ACC112 (cell line): Measurements from ENCODE around the gene MYO1A.

Experiments used
- H2AFZ ChIP-seq: fragments of 200-600 bp; sonication (generic); one replicate; pipeline ENCODE4 v1.6.0; 2017; ENCODE audit warnings: antibody characterized with exemption, low read length; ENCODE audit not compliant: unreplicated experiment
- H3K27ac ChIP-seq: fragments of 200-600 bp; sonication (generic); 2 replicates; pipeline ENCODE4 v1.5.1; 2014; ENCODE audit warnings: low read depth, mild to moderate bottlenecking, antibody characterized with exemption, low read length, moderate library complexity
- H3K27me3 ChIP-seq: fragments of 200-600 bp; sonication (generic); 2 replicates; pipeline ENCODE4 v1.6.1; 2014; ENCODE audit warnings: mild to moderate bottlenecking, antibody characterized with exemption, low read length, moderate library complexity, mixed read lengths; ENCODE audit not compliant: insufficient read depth
- H3K36me3 ChIP-seq: fragments of 200-600 bp; sonication (generic); 2 replicates; pipeline ENCODE4 v1.6.1; 2016; ENCODE audit warnings: mild to moderate bottlenecking, antibody characterized with exemption, low read length, moderate library complexity, mixed read lengths; ENCODE audit not compliant: insufficient read depth
- H3K4me1 ChIP-seq: fragments of 200-600 bp; sonication (generic); one replicate; pipeline ENCODE4 v1.6.1; 2016; ENCODE audit warnings: low read length, mixed read lengths; ENCODE audit not compliant: insufficient read depth, unreplicated experiment, control insufficient read depth
- H3K4me3 ChIP-seq: fragments of 200-600 bp; sonication (generic); 2 replicates; pipeline ENCODE4 v1.5.1; 2014; ENCODE audit warnings: mild to moderate bottlenecking, low read depth, low read length
- H3K79me2 ChIP-seq: fragments of 200-600 bp; sonication (generic); one replicate; pipeline ENCODE4 v1.6.0; 2016; ENCODE audit warnings: low read length; ENCODE audit not compliant: control insufficient read depth, unreplicated experiment, insufficient read depth

Gene MYO1A

GRCh38 chr12:56980268-56980667 is 69.7 kb downstream of the MYO1A start:
- Histone ChIP-seq H3K4me3 (no peak overlapping the region), H3K36me3 (no peaks in the 10 kb centered on the region), H3K4me1 (no peaks in the 10 kb centered on the region), H3K27me3 (no peaks in the 10 kb centered on the region), H2AFZ (no peak overlapping the region), H3K79me2 (no peaks in the 10 kb centered on the region), H3K27ac (no peak overlapping the region)

GRCh38 chr12:56979628-56980027 is 70.3 kb downstream of the MYO1A start:
- Histone ChIP-seq H3K4me1 (no peaks in the 10 kb centered on the region), H3K79me2 (no peaks in the 10 kb centered on the region), H2AFZ (no peak overlapping the region), H3K27me3 (no peaks in the 10 kb centered on the region), H3K36me3 (no peaks in the 10 kb centered on the region), H3K4me3 (no peak overlapping the region), H3K27ac (no peak overlapping the region)
